Caco-2 (cell line): ENCODE data around the gene MNDA. TPM values are rescaled to one million over a fixed set of nuclear protein-coding genes. Genes with fewer than 3 reads are reported as not detected.
"Not testable (repeated sequence)": the region's sequence is repeated elsewhere in the genome, so short reads cannot be mapped to it uniquely, and the experiment has no call there.

Experiments used
- BruUV-seq: library from RNA; stranded (reverse); fragments of 400-500 nt; replicated peaks from 2 replicates; lab custom pipeline; 2021; lab: Mats Ljungman, UMichigan
- CTCF ChIA-PET: fragments of 300-600 bp; sonication (Branson Sonifier 250); formaldehyde crosslinking; loops from one replicate; lab custom pipeline; 2022; ENCODE audit warnings: antibody characterized with exemption; lab: Charles Lee
- POLR2A ChIA-PET: fragments of 300-600 bp; sonication (Branson Sonifier 250); formaldehyde crosslinking; loops from one replicate; lab custom pipeline; 2022; ENCODE audit warnings: antibody characterized with exemption; lab: Charles Lee
- DNase-seq, 2 experiments: peaks; one replicate each; pipeline versions ENCODE4 v3.0.0 to v3.0.0-alpha.2; 2020 to 2022
- H3K27me3 ChIP-seq: replicated peaks from 2 replicates; pipeline ENCODE4 v1.6.0; 2011; ENCODE audit warnings: low read length; ENCODE audit not compliant: control insufficient read depth, insufficient read depth
- H3K36me3 ChIP-seq: 2 replicates; pipeline ENCODE4 v1.5.1; 2011; ENCODE audit warnings: low read length; ENCODE audit not compliant: control insufficient read depth, insufficient read depth
- H3K4me1 ChIP-seq: fragments of 250-450 bp; sonication (Bioruptor Pico); 2 replicates; pipeline ENCODE4 v1.5.1; 2020; ENCODE audit warnings: mild to moderate bottlenecking
- H3K4me3 ChIP-seq: 2 replicates; pipeline ENCODE4 v1.5.1; 2011; ENCODE audit warnings: low read depth, mild to moderate bottlenecking, control low read depth, low read length
- H3K9me3 ChIP-seq: fragments of 250-450 bp; sonication (Bioruptor Pico); 2 replicates; pipeline ENCODE4 v1.5.1; 2020; ENCODE audit warnings: mild to moderate bottlenecking, moderate library complexity
- H3K27ac Mint-ChIP-seq: one replicate; pipeline ENCODE4 v1.8.0; 2022; ENCODE audit warnings: mixed read lengths; ENCODE audit not compliant: unreplicated experiment
- H3K27me3 Mint-ChIP-seq: one replicate; pipeline ENCODE4 v1.8.0; 2022; ENCODE audit warnings: mixed read lengths; ENCODE audit not compliant: insufficient read depth, unreplicated experiment
- H3K36me3 Mint-ChIP-seq: one replicate; pipeline ENCODE4 v1.8.0; 2022; ENCODE audit warnings: mild to moderate bottlenecking, mixed read lengths; ENCODE audit not compliant: insufficient read depth, unreplicated experiment
- H3K4me1 Mint-ChIP-seq: one replicate; pipeline ENCODE4 v1.8.0; 2022; ENCODE audit warnings: low read depth, mixed read lengths; ENCODE audit not compliant: unreplicated experiment
- H3K4me3 Mint-ChIP-seq: one replicate; pipeline ENCODE4 v1.8.0; 2022; ENCODE audit warnings: mild to moderate bottlenecking, moderate library complexity, mixed read lengths; ENCODE audit not compliant: unreplicated experiment
- H3K9me3 Mint-ChIP-seq: one replicate; pipeline ENCODE4 v1.8.0; 2022; ENCODE audit warnings: mixed read lengths; ENCODE audit not compliant: unreplicated experiment
- CTCF ChIP-seq, 2 experiments: fragments of 200-600 bp in 1 of 2; IDR thresholded peaks; 1 replicate in 1 of 2; 2 replicates in 1 of 2; pipeline versions ENCODE4 v1.5.1 to v1.8.0; 2011 to 2022; ENCODE audit warnings: antibody characterized with exemption in 1 of 2, control low read depth in 1 of 2, inconsistent platforms in 1 of 2, low read depth in 1 of 2, low read length in 1 of 2, mild to moderate bottlenecking in 1 of 2, moderate library complexity in 1 of 2; ENCODE audit not compliant: insufficient read depth in 1 of 2, severe bottlenecking in 1 of 2, unreplicated experiment in 1 of 2
- intact Hi-C: fragments of 100-400 bp; cut with micrococcal nuclease; formaldehyde crosslinking; loops from one replicate; pipeline ENCODE4 v1.10.0; 2022; ENCODE audit not compliant: unreplicated experiment
- total RNA-seq: library from RNA; stranded (reverse); gene quantifications from 2 replicates; pipeline ENCODE4 v1.2.3, GENCODE V29; 2022

The MNDA gene
- total RNA-seq, 1 experiment from 2014 or later = not detected

DNA sequence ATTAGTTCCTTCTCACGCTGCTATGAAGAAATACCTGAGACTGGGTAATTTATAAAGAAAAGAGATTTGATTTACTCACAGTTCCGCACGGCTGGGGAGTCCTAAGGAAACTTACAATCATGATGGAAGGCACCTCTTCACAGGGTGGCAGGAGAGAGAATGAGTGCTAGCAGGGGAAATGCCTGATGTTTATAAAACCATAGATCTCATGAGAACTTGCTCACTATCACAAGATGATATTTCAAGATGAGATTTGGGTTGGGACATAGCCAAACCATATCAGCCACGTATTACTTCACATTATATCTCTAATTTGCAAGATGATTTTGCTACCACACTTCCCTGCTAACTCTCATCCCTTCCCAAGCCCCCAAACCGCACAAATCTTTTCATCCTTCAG lies 9.1 kb downstream of the MNDA start:
- Histone ChIP-seq H3K36me3 (no peaks in the 10 kb centered on the region), H3K27me3 (no peaks in the 10 kb centered on the region), H3K4me3 (no peak overlapping the region), H3K9me3 (no peaks in the 10 kb centered on the region), H3K4me1 (no peaks in the 10 kb centered on the region)
- no peaks in the 10 kb centered on the region for H3K4me1 Mint-ChIP-seq
- H3K27ac Mint-ChIP-seq = no peak overlapping the region
- ChIA-PET CTCF (no interaction called here), POLR2A (no interaction called here)
- no peaks in the 10 kb centered on the region for H3K9me3 Mint-ChIP-seq
- no TSS peak for BruUV-seq
- DNase-seq = no peak
- H3K27me3 Mint-ChIP-seq = no peaks in the 10 kb centered on the region
- no peak overlapping the region for H3K4me3 Mint-ChIP-seq
- intact Hi-C loops = no loop called here
- H3K36me3 Mint-ChIP-seq = no peaks in the 10 kb centered on the region
- no peak for TF ChIP-seq CTCF (IDR thresholded peaks at IDR 0.05; ENCODE audit: insufficient read depth in 1 of 2, low read depth in 1 of 2, low read length in 1 of 2, severe bottlenecking in 1 of 2, unreplicated experiment in 1 of 2)

DNA sequence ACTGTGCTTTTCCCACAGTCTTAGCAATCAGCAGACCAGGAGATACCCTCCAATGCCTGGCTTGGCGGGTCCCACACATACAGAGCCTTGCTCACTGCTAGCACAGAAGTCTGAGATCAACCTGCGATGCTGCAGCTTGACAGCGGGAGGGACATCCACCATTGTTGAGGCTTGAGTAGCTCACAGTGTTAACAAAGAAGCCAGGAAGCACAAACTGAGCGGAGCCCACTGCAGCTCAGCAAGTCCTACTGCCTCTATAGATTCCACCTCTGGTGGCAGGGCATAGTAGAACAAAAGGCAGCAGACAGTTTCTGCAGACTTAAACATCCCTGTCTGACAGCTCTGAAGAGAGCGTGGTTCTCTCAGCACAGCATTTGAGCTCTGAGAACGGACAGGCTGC lies 33.4 kb downstream of the MNDA start:
- Histone ChIP-seq H3K4me3 (no peak overlapping the region), H3K36me3 (no peaks in the 10 kb centered on the region), H3K9me3 (no peaks in the 10 kb centered on the region), H3K4me1 (no peaks in the 10 kb centered on the region), H3K27me3 (no peaks in the 10 kb centered on the region)
- ChIA-PET POLR2A (no interaction called here), CTCF (no interaction called here)
- H3K9me3 Mint-ChIP-seq = peaks cover 12% of the 10 kb centered on the region
- intact Hi-C loops = no loop called here
- no peaks in the 10 kb centered on the region for H3K36me3 Mint-ChIP-seq
- TF ChIP-seq CTCF (IDR thresholded peaks at IDR 0.05; ENCODE audit: insufficient read depth in 1 of 2, low read depth in 1 of 2, low read length in 1 of 2, severe bottlenecking in 1 of 2, unreplicated experiment in 1 of 2) = no peak
- no peak for DNase-seq
- H3K27me3 Mint-ChIP-seq = peaks cover 11% of the 10 kb centered on the region
- H3K4me1 Mint-ChIP-seq = no peaks in the 10 kb centered on the region
- no peak overlapping the region for H3K27ac Mint-ChIP-seq
- no TSS peak for BruUV-seq
- no peak overlapping the region for H3K4me3 Mint-ChIP-seq

DNA sequence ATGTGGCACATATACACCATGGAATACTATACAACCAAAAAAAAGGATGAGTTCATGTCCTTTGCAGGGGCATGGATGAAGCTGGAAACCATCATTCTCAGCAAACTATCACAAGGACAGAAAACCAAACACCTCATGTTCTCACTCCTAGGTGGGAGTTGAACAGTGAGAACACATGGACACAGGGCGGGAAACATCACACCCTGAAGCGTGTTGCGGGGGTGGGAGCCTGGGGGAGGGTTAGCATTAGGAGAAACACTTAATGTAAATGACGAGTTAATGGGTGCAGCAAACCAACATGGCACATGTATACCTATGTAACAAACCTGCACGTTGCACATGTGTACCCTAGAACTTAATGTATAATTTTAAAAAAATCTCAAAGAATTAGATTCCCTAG lies 39.3 kb downstream of the MNDA start:
- DNase-seq, H3K36me3 Mint-ChIP-seq, CTCF ChIA-PET, H3K9me3 ChIP-seq, intact Hi-C loops, H3K9me3 Mint-ChIP-seq, H3K36me3 ChIP-seq, H3K27ac Mint-ChIP-seq, H3K27me3 Mint-ChIP-seq, H3K4me1 Mint-ChIP-seq, POLR2A ChIA-PET, H3K4me1 ChIP-seq, H3K4me3 ChIP-seq, H3K27me3 ChIP-seq, BruUV-seq, H3K4me3 Mint-ChIP-seq: not testable (repeated sequence)

- H3K27ac Mint-ChIP-seq = no peak overlapping the region
- H3K9me3 ChIP-seq = no peaks in the 10 kb centered on the region
- no peak for DNase-seq
- no peak overlapping the region for H3K4me3 Mint-ChIP-seq
- no peak for TF ChIP-seq CTCF (IDR thresholded peaks at IDR 0.05; ENCODE audit: insufficient read depth in 1 of 2, low read depth in 1 of 2, low read length in 1 of 2, severe bottlenecking in 1 of 2, unreplicated experiment in 1 of 2)
- H3K27me3 Mint-ChIP-seq = peaks cover 6% of the 10 kb centered on the region
- no peaks in the 10 kb centered on the region for H3K36me3 Mint-ChIP-seq
- H3K36me3 ChIP-seq = no peaks in the 10 kb centered on the region
- no peaks in the 10 kb centered on the region for H3K4me1 ChIP-seq
- no peaks in the 10 kb centered on the region for H3K4me1 Mint-ChIP-seq
- no peaks in the 10 kb centered on the region for H3K27me3 ChIP-seq
- no peaks in the 10 kb centered on the region for H3K9me3 Mint-ChIP-seq
- ChIA-PET CTCF (no interaction called here), POLR2A (no interaction called here)
- intact Hi-C loops = no loop called here
- BruUV-seq = no TSS peak
- no peak overlapping the region for H3K4me3 ChIP-seq
Measured at GRCh38 chr1:158873141-158873540, 42.0 kb downstream of the MNDA start.
